Lung (tissue), 12 donors: Measurements from ENCODE around the gene BATF3. TPM values are rescaled to one million over a fixed set of nuclear protein-coding genes. Genes with fewer than 3 reads are reported as not detected.

Experiments
- ATAC-seq: fragments of 200-7000 bp; cut with Tn5 transposase; one replicate; pipeline ENCODE4 v1.9.1; 2020; ENCODE audit warnings: moderate number of reproducible peaks; ENCODE audit not compliant: insufficient read depth, low FRiP score
- DNase-seq, 3 donors: peaks; one replicate each; pipeline ENCODE4 v3.0.0-alpha.2; 2013 to 2017
- H3K27ac ChIP-seq, 2 donors: one replicate each; pipeline ENCODE4 v1.5.1; 2013; ENCODE audit warnings: mild to moderate bottlenecking in 2 of 2, moderate library complexity in 2 of 2, control low read depth in 1 of 2, inconsistent platforms in 1 of 2, low read depth in 1 of 2, low read length in 1 of 2
- H3K27me3 ChIP-seq, 3 donors: one replicate each; pipeline ENCODE4 v1.5.1; 2013; ENCODE audit warnings: low read length in 2 of 3; ENCODE audit not compliant: control insufficient read depth in 3 of 3, insufficient read depth in 3 of 3
- H3K36me3 ChIP-seq, 4 donors: one replicate each; pipeline ENCODE4 v1.5.1; 2013; ENCODE audit warnings: low read length in 4 of 4, mild to moderate bottlenecking in 1 of 4, moderate library complexity in 1 of 4; ENCODE audit not compliant: control insufficient read depth in 4 of 4, insufficient read depth in 4 of 4
- H3K4me1 ChIP-seq, 5 donors: one replicate each; pipeline ENCODE4 v1.5.1; 2013; ENCODE audit warnings: low read length in 5 of 5, mild to moderate bottlenecking in 2 of 5, moderate library complexity in 1 of 5; ENCODE audit not compliant: control insufficient read depth in 5 of 5, insufficient read depth in 5 of 5
- H3K4me3 ChIP-seq: one replicate; pipeline ENCODE4 v1.5.1; 2013; ENCODE audit warnings: mild to moderate bottlenecking, control low read depth, moderate library complexity
- H3K9ac ChIP-seq, 2 donors: one replicate each; pipeline ENCODE4 v1.5.1; 2013; ENCODE audit warnings: low read length in 2 of 2, control low read depth in 1 of 2; ENCODE audit not compliant: insufficient read depth in 1 of 2
- H3K9me3 ChIP-seq, 4 donors: one replicate each; pipeline ENCODE4 v1.5.1; 2013; ENCODE audit warnings: low read length in 3 of 4, mild to moderate bottlenecking in 1 of 4, moderate library complexity in 1 of 4; ENCODE audit not compliant: control insufficient read depth in 4 of 4, insufficient read depth in 3 of 4
- CTCF ChIP-seq: IDR thresholded peaks from 2 replicates; pipeline ENCODE4 v1.5.1; 2012; ENCODE audit warnings: mild to moderate bottlenecking; ENCODE audit errors: control extremely low read depth, extremely low read depth
- WGBS, 2 donors: extraction: QIAGEN DNeasy Blood & Tissue Kit; methylation state at CpG; one replicate each; pipeline ENCODE4 v1.1.7; 2013; 5-methylcytosine and 5-hydroxymethylcytosine counted together
- polyA plus RNA-seq, 2 donors: library from polyadenylated mRNA; stranded (reverse); fragments of 200-250 nt; gene quantifications; one replicate each; pipeline ENCODE4 v1.2.1, GENCODE V29; 2013
- total RNA-seq, 2 donors: library from RNA; depleted of rRNA in 1 of 2; stranded (reverse); fragments of >200 nt in 1 of 2; gene quantifications; one replicate each; pipeline ENCODE4 v1.2.1, GENCODE V29; 2014 to 2021
- donor health status: control.
- donor health status: control.
- donor health status: Bipolar disorder and iron deficiency.
- donor health status: healthy.
- donor health status: DM: yes; HTN: yes; CAD: no.

Gene BATF3
- total and polyA plus RNA-seq, 4 donors, result 2.4 to 24.6 (median 10.1) TPM

- no peak for TF ChIP-seq CTCF
- H3K4me1 ChIP-seq, result peaks cover 4 to 34% (median 12%) of the 10 kb centered on the region in 5 donors
- no peak overlapping the region for H3K4me3 ChIP-seq
- peaks cover 0 to 2% (median 0%) of the 10 kb centered on the region in 4 donors for H3K9me3 ChIP-seq
- H3K36me3 ChIP-seq, result no peaks in the 10 kb centered on the region
- H3K27me3 ChIP-seq, result peaks cover 0 to 9% (median 0%) of the 10 kb centered on the region in 3 donors
- peak overlapping the region; percentile 68 to 91 for H3K27ac ChIP-seq
- no peak for ATAC-seq
- H3K9ac ChIP-seq, result no peak overlapping the region
- DNase-seq, result no peak
- WGBS, 2 donors, result 83 to 88% methylated on average over 5 of the region's 5 CpGs
Measured at GRCh38 chr1:212668477-212668876, 31.2 kb downstream of the BATF3 start.

GRCh38 chr1:212667223-212668139, 32.2 kb downstream of the BATF3 start:
- Histone ChIP-seq H3K9me3 (peaks cover 0 to 2% (median 0%) of the 10 kb centered on the region in 4 donors), H3K4me3 (no peak overlapping the region), H3K27ac (peak overlapping the region; percentile 68 to 94), H3K36me3 (no peaks in the 10 kb centered on the region), H3K9ac (no peak overlapping the region), H3K27me3 (peaks cover 0 to 9% (median 0%) of the 10 kb centered on the region in 3 donors), H3K4me1 (peaks cover 4 to 34% (median 12%) of the 10 kb centered on the region in 5 donors)
- WGBS, 2 donors, result 55 to 67% methylated on average over 9 of the region's 9 CpGs
- DNase-seq, result peak; percentile 83 to 95 (median 95)
- ATAC-seq, result peak; percentile 48
- TF ChIP-seq CTCF, result no peak

GRCh38 chr1:212666116-212666775, 33.4 kb downstream of the BATF3 start:
- no peak for TF ChIP-seq CTCF
- DNase-seq (no peak), ATAC-seq (no peak)
- Histone ChIP-seq H3K9ac (no peak overlapping the region), H3K9me3 (peaks cover 0 to 2% (median 0%) of the 10 kb centered on the region in 4 donors), H3K4me3 (no peak overlapping the region), H3K36me3 (no peaks in the 10 kb centered on the region), H3K27me3 (peaks cover 0 to 9% (median 0%) of the 10 kb centered on the region in 3 donors), H3K4me1 (peaks cover 4 to 27% (median 12%) of the 10 kb centered on the region in 5 donors), H3K27ac (no peak overlapping the region)
- WGBS, 2 donors, result 85 to 87% methylated on average over 10 of the region's 10 CpGs
